ENCODE data around the gene CSNK1D.
"Not testable (repeated sequence)": the region's sequence is repeated elsewhere in the genome, so short reads cannot be mapped to it uniquely, and the experiment has no call there.

Gene CSNK1D

GRCh38 chr17:82193050-82193449 lies 80.5 kb downstream of the CSNK1D start:
- DNase-seq (ENCODE audit: low spot score) = not testable (repeated sequence)
